AG04450 (cell line): ENCODE data around the gene KRTAP5-9. TPM values are rescaled to one million over a fixed set of nuclear protein-coding genes. Genes with fewer than 3 reads are reported as not detected.
"Not testable (repeated sequence)": the region's sequence is repeated elsewhere in the genome, so short reads cannot be mapped to it uniquely, and the experiment has no call there.

Experiments
- CTCF ChIA-PET: fragments of 300-600, 350-600 bp; formaldehyde crosslinking; extraction: SDS; loops from one replicate; lab custom pipeline; 2022; ENCODE audit warnings: antibody characterized with exemption, inconsistent platforms; lab: Charles Lee
- POLR2A ChIA-PET: fragments of 350-600 bp; formaldehyde crosslinking; extraction: SDS; loops from one replicate; lab custom pipeline; 2021; ENCODE audit warnings: antibody characterized with exemption, inconsistent platforms; lab: Yijun Ruan, JAX
- DNase-seq: peaks from one replicate; pipeline ENCODE4 v3.0.0-alpha.2; 2011; ENCODE audit warnings: low read depth, low spot score
- H3K27ac ChIP-seq: one replicate; pipeline ENCODE4 v1.5.1; 2012; ENCODE audit warnings: low read depth, low read length, control low read depth
- H3K27me3 ChIP-seq: one replicate; pipeline ENCODE4 v1.6.0; 2012; ENCODE audit warnings: low read length; ENCODE audit not compliant: control insufficient read depth, insufficient read depth
- H3K4me3 ChIP-seq: 2 replicates; pipeline ENCODE4 v1.5.1; 2011; ENCODE audit warnings: mild to moderate bottlenecking, low read depth, low read length, control low read depth
- H3K9me3 ChIP-seq: 2 replicates; pipeline ENCODE4 v1.5.1; 2012; ENCODE audit warnings: low read length; ENCODE audit not compliant: control insufficient read depth, insufficient read depth
- CTCF ChIP-seq: IDR thresholded peaks from 2 replicates; pipeline ENCODE4 v1.5.1; 2011; ENCODE audit warnings: low read depth, low read length, control low read depth, inconsistent platforms
- polyA plus RNA-seq: library from polyadenylated mRNA; depleted of rRNA; stranded (reverse); fragments of >200 nt; gene quantifications from 2 replicates; pipeline ENCODE4 v1.2.3, GENCODE V29; 2011

The KRTAP5-9 gene
- polyA plus RNA-seq, 1 experiment = not detected

GRCh38 chr11:71530602-71531001 lies 17.6 kb upstream of the KRTAP5-9 start:
- no peak overlapping the region for H3K27ac ChIP-seq
- ChIA-PET CTCF (no interaction called here), POLR2A (no interaction called here)
- DNase-seq = no peak
- H3K27me3 ChIP-seq = no peaks in the 10 kb centered on the region
- no peaks in the 10 kb centered on the region for H3K9me3 ChIP-seq
- TF ChIP-seq CTCF = no peak
- H3K4me3 ChIP-seq = no peak overlapping the region

DNA sequence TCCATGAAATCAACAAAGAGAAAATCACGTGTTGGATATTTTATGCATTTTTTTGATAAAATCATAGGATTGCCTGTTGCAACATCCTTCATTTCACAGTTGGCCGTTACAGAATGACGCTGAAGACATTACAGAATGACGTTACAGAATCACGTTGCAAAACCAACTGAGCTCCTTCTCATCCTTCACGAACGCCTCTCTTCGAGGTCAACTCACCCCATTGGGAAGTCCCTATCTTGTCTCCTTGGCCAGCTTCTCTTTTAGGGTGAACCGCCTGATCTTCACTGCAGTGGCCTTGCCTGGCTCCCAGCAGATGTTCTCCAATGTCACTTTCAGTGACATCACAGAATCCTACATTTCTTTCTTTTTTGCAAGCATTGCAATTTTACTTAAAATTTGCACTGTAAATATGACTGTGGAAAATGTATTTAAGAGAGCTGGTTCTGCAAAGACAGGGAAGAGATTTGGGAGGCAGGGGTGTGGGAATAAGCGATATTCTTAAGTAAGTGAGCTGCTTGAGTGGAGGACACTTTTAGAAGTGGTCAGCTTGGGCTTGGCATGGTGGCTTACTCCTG lies 16.1 kb upstream of the KRTAP5-9 start:
- no peak overlapping the region for H3K4me3 ChIP-seq

GRCh38 chr11:71534711-71535608 lies 13.3 kb upstream of the KRTAP5-9 start:
- H3K9me3 ChIP-seq, H3K27me3 ChIP-seq, DNase-seq, H3K4me3 ChIP-seq, H3K27ac ChIP-seq, POLR2A ChIA-PET, CTCF ChIA-PET: not testable (repeated sequence)

More for the DNA sequence above, 16.1 kb upstream of the KRTAP5-9 start:
- ChIA-PET CTCF (interaction anchor here (1.2 kb wide), 1 partner anchor 48 kb away, joined by 4 read pairs; no protein-coding TSS in a partner anchor), POLR2A (no interaction called here)
- H3K27ac ChIP-seq = no peak overlapping the region
- no peak for DNase-seq
- no peaks in the 10 kb centered on the region for H3K9me3 ChIP-seq
- no peak for TF ChIP-seq CTCF
- H3K27me3 ChIP-seq = peaks cover 2% of the 10 kb centered on the region

DNA sequence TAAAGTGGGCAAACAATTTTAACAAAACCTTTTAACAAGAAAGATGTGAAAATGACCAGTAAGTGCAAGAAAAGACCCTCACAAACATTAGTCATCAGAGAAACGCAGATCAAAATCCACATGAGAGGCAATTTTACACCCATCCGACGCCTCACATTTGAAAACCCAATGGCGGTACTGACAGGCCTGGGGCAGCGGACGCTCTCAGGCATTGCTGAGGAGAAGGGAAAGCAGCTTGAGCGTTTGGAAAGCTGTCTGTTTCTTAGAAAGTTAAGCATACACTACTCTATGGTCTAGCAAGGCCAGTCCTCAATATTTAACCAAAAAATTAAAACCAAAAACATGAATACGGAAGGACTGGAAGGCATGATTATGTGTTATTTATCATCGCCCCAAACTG lies 12.4 kb upstream of the KRTAP5-9 start:
- CTCF ChIA-PET = no interaction called here

GRCh38 chr11:71537537-71537936 lies 10.7 kb upstream of the KRTAP5-9 start:
- peaks cover 2% of the 10 kb centered on the region for H3K27me3 ChIP-seq
- H3K4me3 ChIP-seq = no peak overlapping the region
- no peaks in the 10 kb centered on the region for H3K9me3 ChIP-seq
- CTCF ChIA-PET = no interaction called here
- H3K27ac ChIP-seq = no peak overlapping the region
- DNase-seq = no peak
- TF ChIP-seq CTCF = no peak
- POLR2A ChIA-PET = no interaction called here

More for the DNA sequence above, 12.4 kb upstream of the KRTAP5-9 start:
- H3K27ac ChIP-seq = no peak overlapping the region
- no peak overlapping the region for H3K4me3 ChIP-seq
- DNase-seq = no peak
- H3K27me3 ChIP-seq = peaks cover 2% of the 10 kb centered on the region
- TF ChIP-seq CTCF = no peak
- H3K9me3 ChIP-seq = no peaks in the 10 kb centered on the region
- POLR2A ChIA-PET = no interaction called here

DNA sequence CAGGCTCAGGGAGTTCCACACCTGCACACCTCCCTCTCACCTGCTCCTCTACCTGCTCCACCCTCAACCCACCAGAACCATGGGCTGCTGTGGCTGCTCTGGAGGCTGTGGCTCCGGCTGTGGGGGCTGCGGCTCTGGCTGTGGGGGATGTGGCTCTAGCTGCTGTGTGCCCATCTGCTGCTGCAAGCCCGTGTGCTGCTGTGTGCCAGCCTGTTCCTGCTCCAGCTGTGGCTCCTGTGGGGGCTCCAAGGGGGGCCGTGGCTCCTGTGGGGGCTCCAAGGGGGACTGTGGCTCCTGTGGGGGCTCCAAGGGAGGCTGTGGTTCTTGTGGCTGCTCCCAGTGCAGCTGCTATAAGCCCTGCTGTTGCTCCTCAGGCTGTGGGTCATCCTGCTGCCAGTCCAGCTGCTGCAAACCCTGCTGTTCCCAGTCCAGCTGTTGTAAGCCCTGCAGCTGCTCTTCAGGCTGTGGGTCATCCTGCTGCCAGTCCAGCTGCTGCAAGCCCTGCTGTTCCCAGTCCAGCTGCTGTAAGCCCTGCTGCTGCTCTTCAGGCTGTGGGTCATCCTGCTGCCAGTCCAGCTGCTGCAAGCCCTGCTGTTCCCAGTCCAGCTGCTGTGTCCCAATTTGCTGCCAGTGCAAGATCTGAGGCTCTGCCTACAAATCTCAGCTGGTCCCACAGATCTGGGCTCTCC lies 10.1 kb upstream of the KRTAP5-9 start, which contains the start of gene KRTAP5-8:
Gene KRTAP5-8, plus strand, starts transcription at position 49 of the 689 bp plus-strand sequence. Its CDS starts 31 bp downstream, at position 80.
- H3K4me3 ChIP-seq, H3K9me3 ChIP-seq, CTCF ChIA-PET, H3K27me3 ChIP-seq, H3K27ac ChIP-seq, POLR2A ChIA-PET, DNase-seq: not testable (repeated sequence)
